NCI-H128 (cell line): Measurements from ENCODE around the gene CGB8.
"Not testable (repeated sequence)": the region's sequence is repeated elsewhere in the genome, so short reads cannot be mapped to it uniquely, and the experiment has no call there.

Source experiments
- DNase-seq: peaks from one replicate; lab custom pipeline; 2025; ENCODE audit not compliant: unreplicated experiment; lab: John Stamatoyannopoulos, UW

The CGB8 gene

GRCh38 chr19:49065905-49066512, 17.1 kb upstream of the CGB8 start:
- no peak for DNase-seq

GRCh38 chr19:49064768-49065611, 16.1 kb upstream of the CGB8 start, which contains the start of gene NTF4:
NTF4 (minus strand) TSS chr19:49064818; CDS start chr19:49061997, 2,821 bp downstream.
- DNase-seq: no peak

GRCh38 chr19:49064029-49064629, 15.2 kb upstream of the CGB8 start:
- DNase-seq: no peak

GRCh38 chr19:49061445-49061844, 12.5 kb upstream of the CGB8 start:
- no peak for DNase-seq

GRCh38 chr19:49061000-49061399, 12.1 kb upstream of the CGB8 start:
- DNase-seq: no peak

- no peak for DNase-seq
Observed at GRCh38 chr19:49059053-49059452, 10.1 kb upstream of the CGB8 start.

GRCh38 chr19:49058562-49058961, 9.7 kb upstream of the CGB8 start:
- DNase-seq: no peak

GRCh38 chr19:49057636-49058234, 8.8 kb upstream of the CGB8 start, which contains the start of gene CGB7:
CGB7 (minus strand) TSS chr19:49057749; CDS start chr19:49055375, 2,374 bp downstream.
- peak; percentile 45 for DNase-seq

- DNase-seq: not testable (repeated sequence)
Observed at GRCh38 chr19:49056902-49057596, 8.1 kb upstream of the CGB8 start.

GRCh38 chr19:49056101-49056901, 7.4 kb upstream of the CGB8 start:
- no peak for DNase-seq

GRCh38 chr19:49050376-49051033, 1.6 kb upstream of the CGB8 start:
- not testable (repeated sequence) for DNase-seq

- DNase-seq: not testable (repeated sequence)
Observed at GRCh38 chr19:49049834-49050233, 923 bp upstream of the CGB8 start.

- DNase-seq: not testable (repeated sequence)
Observed at GRCh38 chr19:49043548-49043947, 5.4 kb downstream of the CGB8 start, which contains the start of gene CGB5. CGB5 (plus strand) TSS chr19:49043848; CDS start chr19:49044210, 362 bp downstream.

- DNase-seq: not testable (repeated sequence)
Observed at GRCh38 chr19:49042666-49043065, 6.2 kb downstream of the CGB8 start.

- no peak for DNase-seq
Observed at GRCh38 chr19:49042177-49042576, 6.7 kb downstream of the CGB8 start.

GRCh38 chr19:49039736-49040135, 9.2 kb downstream of the CGB8 start:
- not testable (repeated sequence) for DNase-seq

GRCh38 chr19:49038557-49039276, 10.2 kb downstream of the CGB8 start:
- DNase-seq: not testable (repeated sequence)

GRCh38 chr19:49038111-49038510, 10.8 kb downstream of the CGB8 start:
- not testable (repeated sequence) for DNase-seq

GRCh38 chr19:49036815-49037214, 12.1 kb downstream of the CGB8 start, which contains the start of gene CGB1:
CGB1 (minus strand) TSS chr19:49036895; CDS start chr19:49036711, 184 bp downstream.
- not testable (repeated sequence) for DNase-seq
